ENCODE results near the gene CNDP2. TPM values are rescaled to one million over a fixed set of nuclear protein-coding genes. Genes with fewer than 3 reads are reported as not detected.

Gene CNDP2
- total RNA-seq, 1 experiment from 2014 or later, result 310 TPM

GRCh38 chr18:74456349-74457042 is 39.7 kb upstream of the CNDP2 start:
- DNase-seq (ENCODE audit: low read depth, low spot score) (no peak), ATAC-seq (peak; percentile 65)
- H3K27me3 ChIP-seq (ENCODE audit: control insufficient read depth, insufficient read depth, low read length), result peaks cover 36% of the 10 kb centered on the region
- TF ChIP-seq SIN3A (IDR thresholded peaks at IDR 0.05; ENCODE audit: borderline replicate concordance, insufficient read depth, low read depth, low read length), result no peak
- no peak for TF ChIP-seq POLR2AphosphoS5 (IDR thresholded peaks at IDR 0.05; ENCODE audit: low read depth, low read length)
- TF ChIP-seq CTCF (IDR thresholded peaks at IDR 0.05), result no peak
- in situ Hi-C loops (cut with HindIII; ENCODE audit: low pct_unique_long_range_greater_than_20kb, low sequenced_read_pairs) (no loop called here), intact Hi-C loops (cut with micrococcal nuclease; ENCODE audit: unreplicated experiment) (no loop called here)
- BruUV-seq (replicated peaks), result no TSS peak
- H3K4me1 ChIP-seq (ENCODE audit: control insufficient read depth, insufficient read depth, low read length), result no peaks in the 10 kb centered on the region; the same call in 1 of the 2 replicates
- CTCF ChIA-PET, result no interaction called here
- POLR2A ChIA-PET, result interaction anchor here (0.6 kb wide), 1 partner anchor 17 kb away, joined by 3 read pairs; no protein-coding TSS in a partner anchor
- peak overlapping the region; percentile 30 to 39 for H3K4me3 ChIP-seq (ENCODE audit: low read depth in 2 of 2, low read length in 2 of 2)
- no peaks in the 10 kb centered on the region for H3K9me3 ChIP-seq (ENCODE audit: control insufficient read depth, insufficient read depth, low read depth, low read length)
- H3K36me3 ChIP-seq (ENCODE audit: control insufficient read depth, insufficient read depth, low read length), result no peaks in the 10 kb centered on the region
- H3K27ac ChIP-seq (ENCODE audit: low read length), result no peak overlapping the region

GRCh38 chr18:74457043-74457724 is 39.0 kb upstream of the CNDP2 start, which contains the start of gene DIPK1C:
DIPK1C (minus strand) TSS chr18:74457308; CDS start chr18:74457259, 49 bp downstream.
- H3K9me3 ChIP-seq (ENCODE audit: control insufficient read depth, insufficient read depth, low read depth, low read length), result no peaks in the 10 kb centered on the region
- intact Hi-C loops (cut with micrococcal nuclease; ENCODE audit: unreplicated experiment), result no loop called here
- H3K4me3 ChIP-seq (ENCODE audit: low read depth in 2 of 2, low read length in 2 of 2), result peak within 1 kb of the TSS; percentile 30 to 39
- H3K36me3 ChIP-seq (ENCODE audit: control insufficient read depth, insufficient read depth, low read length), result no peaks in the 10 kb centered on the region
- POLR2A ChIA-PET, result no interaction called here
- CTCF ChIA-PET, result interaction anchor here (0.6 kb wide), 1 partner anchor 82 kb away, joined by 3 read pairs; no protein-coding TSS in a partner anchor
- TF ChIP-seq REST (IDR thresholded peaks at IDR 0.05; ENCODE audit: insufficient read depth in 1 of 2, low read depth in 2 of 2, low read length in 1 of 2) (no peak), POLR2AphosphoS5 (IDR thresholded peaks at IDR 0.05; ENCODE audit: low read depth, low read length) (no peak), TCF7L2 (IDR thresholded peaks at IDR 0.05; ENCODE audit: low read depth, low read length) (no peak), SIN3A (IDR thresholded peaks at IDR 0.05; ENCODE audit: borderline replicate concordance, insufficient read depth, low read depth, low read length) (no peak), CTCF (IDR thresholded peaks at IDR 0.05) (no peak)
- in situ Hi-C loops (cut with HindIII; ENCODE audit: low pct_unique_long_range_greater_than_20kb, low sequenced_read_pairs), result no loop called here
- ATAC-seq (peak; percentile 68), DNase-seq (ENCODE audit: low read depth, low spot score) (no peak)
- BruUV-seq (replicated peaks), result no TSS peak
- H3K27me3 ChIP-seq (ENCODE audit: control insufficient read depth, insufficient read depth, low read length), result peaks cover 36% of the 10 kb centered on the region
- no peaks in the 10 kb centered on the region; the same call in 1 of the 2 replicates for H3K4me1 ChIP-seq (ENCODE audit: control insufficient read depth, insufficient read depth, low read length)
- H3K27ac ChIP-seq (ENCODE audit: low read length), result no peak within 1 kb of the TSS

Data from Panc1 (cell line).